ENCODE data around the gene CUL4A.
"Not testable (repeated sequence)": the region's sequence is repeated elsewhere in the genome, so short reads cannot be mapped to it uniquely, and the experiment has no call there.

Gene CUL4A

DNA sequence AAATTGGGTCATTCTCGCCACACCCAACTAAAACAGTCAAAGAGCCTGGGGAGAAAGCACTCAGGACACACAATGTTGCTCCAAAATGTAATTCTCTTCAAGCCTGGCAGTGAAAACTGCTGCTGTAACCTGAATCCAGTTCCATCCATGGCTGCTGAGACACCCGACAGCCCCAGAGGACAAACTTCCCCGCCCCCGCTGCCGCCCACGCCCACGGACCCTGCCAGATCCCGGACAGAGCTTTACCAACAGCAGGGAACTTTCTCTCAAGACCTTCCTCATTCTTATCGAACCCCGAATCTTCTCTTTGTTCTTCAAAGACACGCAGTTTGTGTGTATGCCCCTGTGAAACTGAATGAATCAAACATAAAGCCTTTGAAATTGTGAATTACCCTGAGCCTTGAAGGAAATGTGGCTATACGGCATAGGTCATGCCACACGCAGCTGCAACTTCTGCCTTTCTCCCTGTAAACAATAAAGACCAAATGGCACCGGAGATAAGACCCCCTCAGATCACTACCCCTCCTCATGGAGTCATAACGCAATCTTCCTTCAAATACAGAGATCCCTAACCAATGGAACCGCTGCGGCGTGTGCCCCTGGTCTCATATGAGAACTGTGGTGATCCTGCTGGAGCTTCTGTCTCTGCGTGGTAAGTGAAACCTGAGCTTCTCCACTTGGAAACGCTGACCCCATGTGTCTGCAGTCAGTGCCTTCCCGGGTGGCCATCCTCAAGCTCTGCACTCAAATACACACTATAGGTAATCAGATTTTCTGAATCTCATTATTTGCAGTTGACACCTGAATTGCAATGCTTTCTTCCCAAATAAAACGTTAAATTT, 82.8 kb downstream of the CUL4A start:
- no peak for DNase-seq (ENCODE audit: low spot score)

- DNase-seq (ENCODE audit: low spot score) = no peak
Observed at GRCh38 chr13:113293686-113294085, 84.3 kb downstream of the CUL4A start.

- DNase-seq (ENCODE audit: low spot score) = no peak
Observed at GRCh38 chr13:113295776-113296175, 86.4 kb downstream of the CUL4A start.

GRCh38 chr13:113296823-113297369, 87.5 kb downstream of the CUL4A start, which contains the start of gene LAMP1:
TSS of gene LAMP1 (plus strand) at chr13:113297239. CDS start at chr13:113297435, 196 bp downstream.
- peak; percentile 96 for DNase-seq (ENCODE audit: low spot score)

GRCh38 chr13:113297370-113298042, 88.1 kb downstream of the CUL4A start:
- DNase-seq (ENCODE audit: low spot score) = peak; percentile 44

GRCh38 chr13:113298043-113298945, 88.9 kb downstream of the CUL4A start:
- peak; percentile 21 for DNase-seq (ENCODE audit: low spot score)

GRCh38 chr13:113299951-113300350, 90.5 kb downstream of the CUL4A start:
- DNase-seq (ENCODE audit: low spot score) = peak; percentile 60

DNA sequence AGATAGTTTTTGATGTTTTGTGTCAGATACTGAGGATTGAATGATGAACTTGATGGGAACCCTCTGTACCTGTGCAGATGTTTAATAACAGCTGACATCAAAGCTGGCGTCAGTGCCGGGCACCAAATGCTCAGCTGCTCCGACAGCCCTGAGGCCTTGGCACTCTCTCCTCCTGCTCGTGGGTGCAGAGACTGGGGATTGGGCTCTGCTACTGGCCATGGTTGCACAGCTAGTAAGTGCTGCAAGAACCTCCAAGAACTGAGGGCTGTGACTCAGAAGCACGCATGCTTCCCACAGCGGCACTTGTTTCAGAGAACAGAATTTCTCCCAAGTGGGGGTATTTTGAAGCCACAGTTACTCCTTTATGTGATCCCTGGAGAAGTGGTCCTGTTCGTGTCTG, 93.6 kb downstream of the CUL4A start:
- no peak for DNase-seq (ENCODE audit: low spot score)

- peak; percentile 86 for DNase-seq (ENCODE audit: low spot score)
Observed at GRCh38 chr13:113304121-113304520, 94.7 kb downstream of the CUL4A start.

GRCh38 chr13:113305208-113305607, 95.8 kb downstream of the CUL4A start:
- DNase-seq (ENCODE audit: low spot score) = peak; percentile 88

DNA sequence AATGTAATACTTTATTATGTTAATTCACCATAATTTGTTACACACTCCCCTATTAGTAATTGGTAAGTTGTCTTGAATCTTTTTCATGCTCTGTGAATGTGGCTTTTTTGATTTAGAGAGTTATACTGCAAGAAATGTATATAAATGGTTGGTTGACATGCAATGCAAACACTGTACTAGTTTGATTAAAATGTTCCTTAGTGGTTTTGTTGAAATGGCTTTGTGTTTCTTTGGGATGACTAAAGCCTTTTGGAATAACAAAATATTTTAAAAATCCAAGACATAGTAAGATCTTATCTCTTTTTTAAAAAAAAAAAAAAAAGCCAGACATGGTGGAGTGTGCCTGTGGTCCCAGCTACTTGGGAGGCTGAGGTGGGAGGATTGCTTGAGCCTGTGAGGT, 98.1 kb downstream of the CUL4A start:
- DNase-seq (ENCODE audit: low spot score) = no peak

- no peak for DNase-seq (ENCODE audit: low spot score)
Observed at GRCh38 chr13:113309473-113309872, 100.1 kb downstream of the CUL4A start.

GRCh38 chr13:113314112-113314511, 104.7 kb downstream of the CUL4A start:
- DNase-seq (ENCODE audit: low spot score) = not testable (repeated sequence)

DNA sequence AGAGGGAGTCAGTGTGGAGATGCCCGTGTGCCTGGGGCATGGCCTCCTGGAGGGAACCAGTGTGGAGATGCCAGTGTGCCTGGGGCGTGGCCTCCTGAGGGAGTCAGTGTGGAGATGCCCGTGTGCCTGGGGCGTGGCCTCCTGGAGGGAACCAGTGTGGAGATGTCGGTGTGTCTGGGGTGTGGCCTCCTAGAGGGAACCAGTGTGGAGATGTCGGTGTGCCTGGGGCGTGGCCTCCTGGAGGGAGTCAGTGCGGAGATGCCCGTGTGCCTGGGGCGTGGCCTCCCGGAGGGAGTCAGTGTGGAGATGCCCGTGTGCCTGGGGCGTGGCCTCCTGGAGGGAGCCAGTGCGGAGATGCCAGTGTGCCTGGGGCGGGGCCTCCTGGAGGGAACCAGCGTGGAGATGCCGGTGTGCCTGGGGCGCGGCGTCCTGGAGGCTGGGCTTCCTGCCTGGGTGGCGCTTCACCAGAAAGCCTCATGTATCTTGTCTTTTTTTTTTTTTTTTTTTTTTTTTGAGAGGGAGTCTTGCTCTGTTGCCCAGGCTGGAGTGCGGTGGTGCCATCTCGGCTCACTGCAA, 105.6 kb downstream of the CUL4A start:
- not testable (repeated sequence) for DNase-seq (ENCODE audit: low spot score)

DNA sequence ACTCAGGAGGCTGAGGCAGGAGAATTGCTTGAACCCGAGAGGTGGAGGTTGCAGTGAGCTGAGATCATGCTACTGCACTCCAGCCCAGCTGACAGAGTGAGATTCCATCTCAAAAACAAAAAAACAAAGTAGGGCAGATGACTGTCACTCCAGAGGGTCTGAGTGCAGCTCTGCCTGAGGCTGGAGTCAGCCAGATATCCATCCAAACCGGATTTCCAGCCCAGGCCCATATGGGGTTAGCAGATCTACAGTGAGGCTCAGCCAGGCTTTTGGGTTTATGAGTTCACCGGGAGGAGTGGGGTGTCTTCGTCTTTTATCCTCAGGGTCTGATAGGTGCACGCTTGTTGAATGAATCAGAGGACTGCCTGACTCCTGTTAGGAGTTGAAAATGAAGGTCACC, 106.6 kb downstream of the CUL4A start:
- DNase-seq (ENCODE audit: low spot score) = no peak

All from kidney tubule cell (primary cell).